Measurements from ENCODE around the gene TMX4.
"Not testable (repeated sequence)": the region's sequence is repeated elsewhere in the genome, so short reads cannot be mapped to it uniquely, and the experiment has no call there.

TMX4 gene

DNA sequence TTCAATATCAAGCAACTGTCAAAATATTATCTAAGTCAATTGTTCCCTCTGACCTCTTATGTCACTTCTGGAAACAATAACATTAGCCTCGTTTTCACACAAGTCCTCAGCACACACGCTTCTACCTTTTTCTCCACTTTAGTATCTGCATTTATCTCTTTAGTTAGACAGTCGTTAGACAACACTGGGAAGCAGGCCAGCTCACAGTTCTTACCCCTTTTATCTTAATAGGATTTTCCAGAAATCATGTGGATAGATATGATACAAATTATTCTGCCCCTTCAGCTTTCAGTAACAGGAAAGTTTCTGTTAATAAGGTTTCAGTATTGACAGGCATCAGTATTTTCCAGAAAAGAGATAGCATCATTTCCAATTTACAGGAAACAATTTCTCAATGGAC is 53.4 kb downstream of the TMX4 start:
- DNase-seq, result no peak

DNA sequence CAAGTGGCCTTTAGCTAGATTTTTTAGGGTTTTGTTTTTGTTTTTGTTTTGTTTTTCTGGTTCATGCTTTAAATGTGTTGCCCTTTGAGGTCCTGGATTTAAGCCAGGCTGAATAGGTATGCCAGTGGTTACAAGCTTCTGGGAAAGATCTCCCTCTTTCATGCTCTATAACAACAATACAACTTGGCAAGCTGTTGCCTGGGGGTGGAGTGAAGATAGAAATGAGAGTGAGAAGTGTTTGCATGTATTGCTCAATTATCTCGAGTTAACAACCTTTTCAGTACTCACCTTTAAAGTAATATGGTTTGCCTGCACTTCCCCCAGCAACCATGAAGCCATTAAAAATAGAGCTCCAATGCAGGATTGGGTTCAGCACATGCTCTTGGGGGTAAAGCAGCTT is 60.1 kb downstream of the TMX4 start:
- DNase-seq, result no peak

DNA sequence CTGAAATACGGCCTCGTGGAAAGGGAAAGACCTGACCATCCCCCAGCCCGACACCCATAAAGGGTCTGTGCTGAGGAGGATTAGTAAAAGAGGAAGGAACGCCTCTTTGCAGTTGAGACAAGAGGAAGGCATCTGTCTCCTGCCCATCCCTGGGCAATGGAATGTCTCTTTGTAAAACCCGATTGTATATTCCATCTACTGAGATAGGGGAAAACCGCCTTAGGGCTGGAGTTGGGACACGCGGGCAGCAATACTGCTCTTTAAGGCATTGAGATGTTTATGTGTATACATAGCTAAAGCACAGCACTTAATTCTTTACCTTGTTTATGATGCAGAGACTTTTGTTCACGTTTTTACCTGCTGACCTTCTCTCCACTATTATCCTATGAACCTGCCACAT is 63.0 kb downstream of the TMX4 start:
- not testable (repeated sequence) for DNase-seq

DNA sequence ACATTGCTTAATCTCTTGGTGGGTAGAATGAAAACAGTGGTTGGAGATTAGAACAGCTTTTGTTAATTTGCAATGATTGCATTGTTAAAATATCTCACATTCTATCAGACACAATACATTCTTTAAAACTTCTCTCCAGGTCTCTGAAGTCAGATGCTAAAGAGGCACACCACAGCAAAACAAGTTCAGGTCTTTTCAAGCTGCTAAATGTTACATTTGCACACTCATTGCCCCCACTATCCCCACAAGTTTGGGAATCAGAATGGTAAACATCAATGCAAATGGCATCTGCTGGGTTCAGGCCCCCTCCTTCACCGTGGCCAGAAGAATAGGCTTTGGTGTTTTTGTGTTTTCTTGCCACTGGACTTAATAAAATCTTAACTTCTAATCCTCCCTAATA is 69.2 kb downstream of the TMX4 start:
- no peak for DNase-seq

DNA sequence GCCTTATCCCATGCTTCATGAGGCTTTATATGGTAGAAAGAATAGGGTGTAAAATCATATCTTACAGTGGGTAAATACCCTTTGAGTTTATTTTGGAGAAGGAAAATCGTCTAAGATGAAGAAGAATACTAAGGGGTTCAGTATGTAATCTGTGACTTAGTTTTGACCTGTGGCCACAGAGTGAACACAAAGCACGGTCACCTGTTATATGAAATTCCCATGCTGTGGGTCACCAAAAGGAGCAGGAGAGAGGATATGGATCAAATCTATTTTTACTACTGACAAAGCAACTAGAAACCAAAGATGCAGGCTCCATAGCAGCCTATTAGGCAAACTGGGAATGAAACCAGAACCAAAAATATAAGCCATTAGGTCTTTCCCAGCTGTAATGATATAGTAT is 75.7 kb downstream of the TMX4 start:
- no peak for DNase-seq

DNA sequence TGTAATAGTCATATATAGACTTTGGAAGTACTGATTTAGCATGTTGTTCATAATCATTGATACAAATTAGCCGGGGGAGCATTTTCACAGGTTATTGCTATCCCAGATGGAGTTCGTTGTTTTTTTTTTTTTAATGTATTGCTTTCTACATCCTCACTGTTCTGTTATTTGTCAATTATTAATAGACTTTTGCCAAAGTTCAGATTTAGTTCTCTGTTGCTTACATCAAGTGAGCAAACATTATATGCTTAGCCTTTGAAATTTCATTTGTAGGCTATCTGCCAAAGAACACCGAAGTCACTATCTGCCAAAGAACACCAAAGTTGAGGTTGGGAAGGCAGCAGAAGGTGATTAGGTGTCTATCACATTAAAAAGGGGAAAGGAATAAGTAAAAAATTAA is 79.2 kb downstream of the TMX4 start, which contains the start of gene HAO1:
Gene HAO1, minus strand, starts transcription at position 118 of the 400 bp plus-strand sequence. Its CDS starts 36 bp downstream, at position 82.
- DNase-seq, result no peak

DNA sequence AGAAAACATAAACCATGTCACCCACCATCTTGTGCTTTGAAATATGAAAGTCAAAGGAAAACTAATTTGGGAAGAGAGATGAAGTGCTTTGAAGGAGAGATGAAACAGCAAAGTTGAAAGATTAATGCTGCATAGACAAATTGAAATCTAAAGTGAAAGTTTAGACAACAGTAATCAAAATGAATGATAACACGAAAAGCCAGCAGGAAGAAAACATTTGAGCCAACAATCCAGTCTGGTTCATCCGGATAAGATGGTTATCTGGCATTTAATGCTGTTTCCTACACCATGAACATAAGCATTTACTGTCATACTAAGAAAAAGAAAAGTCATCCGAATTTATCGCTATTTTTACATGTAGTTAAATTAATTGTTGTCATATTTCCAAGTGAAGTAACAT is 79.9 kb downstream of the TMX4 start:
- no peak for DNase-seq

DNA sequence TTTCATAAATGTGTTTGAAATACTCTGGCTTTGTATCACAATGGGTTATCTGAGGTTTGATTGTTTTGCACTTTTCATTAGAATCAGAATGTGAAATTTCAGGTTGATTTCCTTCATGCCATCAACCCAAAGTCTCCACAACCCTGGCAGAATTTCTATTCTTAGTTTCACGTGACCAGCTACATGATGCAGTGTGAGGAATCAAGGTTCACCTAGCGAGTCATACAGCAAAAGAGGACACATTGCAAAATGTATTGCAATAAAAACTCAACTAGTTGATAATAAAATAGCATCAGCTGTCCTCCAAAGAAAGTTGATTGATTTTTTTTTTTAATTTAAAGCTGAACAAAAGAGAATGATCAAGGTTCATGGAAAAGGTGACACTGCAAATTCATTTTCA is 81.5 kb downstream of the TMX4 start:
- no peak for DNase-seq

DNA sequence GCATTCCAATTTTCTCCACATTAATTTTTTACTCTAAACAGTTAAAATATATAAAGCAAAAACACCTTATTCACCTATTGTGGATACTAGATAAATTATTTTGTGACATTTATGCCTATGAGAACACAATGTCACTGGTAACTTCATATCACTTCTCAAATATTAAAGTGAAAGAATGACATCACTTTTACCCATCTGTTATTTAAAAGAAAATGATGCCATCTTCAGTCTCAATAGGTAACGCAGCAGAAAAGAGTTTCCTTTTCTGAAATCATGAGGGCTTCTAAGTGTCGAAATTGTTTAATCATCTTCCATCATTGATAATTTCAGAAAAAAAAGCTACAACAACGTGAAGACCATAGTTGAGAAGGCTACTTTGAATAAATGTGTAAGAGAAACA is 82.2 kb downstream of the TMX4 start:
- no peak for DNase-seq

DNA sequence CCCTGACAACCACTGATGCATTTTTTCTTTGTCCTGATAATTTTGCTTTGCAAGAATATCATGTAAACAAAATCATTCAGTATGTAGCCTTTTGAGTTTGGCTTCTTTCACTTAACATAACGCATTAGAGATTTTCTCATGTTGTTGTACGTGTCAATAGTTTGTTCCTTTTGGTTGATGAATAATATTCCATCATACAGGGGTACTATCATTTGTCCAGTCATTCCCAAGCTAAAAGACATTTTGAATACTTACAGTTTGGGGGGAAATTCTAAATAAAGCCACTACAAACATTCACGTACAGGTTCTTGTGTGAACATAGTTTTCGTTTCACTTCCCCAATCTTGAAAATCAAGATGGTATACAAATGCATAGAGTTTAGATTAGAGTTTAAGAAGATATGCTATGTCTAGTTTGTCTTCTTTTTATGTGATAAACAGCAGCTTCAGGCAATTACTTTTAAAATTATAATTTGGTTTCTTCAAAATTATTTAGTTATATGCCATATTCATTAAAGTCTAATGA is 84.5 kb downstream of the TMX4 start:
- DNase-seq, result no peak

DNA sequence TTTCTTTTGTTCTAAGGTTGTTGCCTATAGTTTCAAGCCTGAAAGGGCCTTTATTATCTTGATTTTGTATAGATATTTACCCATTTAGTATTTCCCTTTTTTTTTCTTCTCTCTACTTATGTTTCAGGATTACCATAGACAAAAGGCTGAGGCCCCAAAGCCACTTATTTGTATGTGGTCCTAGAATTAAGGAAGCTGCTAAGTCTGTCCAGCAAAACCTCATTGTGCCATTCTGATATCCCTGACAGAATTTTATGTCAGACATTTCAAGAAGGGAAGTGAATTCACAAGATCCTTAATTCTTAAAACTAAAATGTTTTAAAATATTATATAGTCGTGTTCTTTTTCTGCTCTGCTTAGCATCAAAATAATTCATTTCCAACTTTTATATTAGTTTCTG is 86.2 kb downstream of the TMX4 start:
- no peak for DNase-seq

DNA sequence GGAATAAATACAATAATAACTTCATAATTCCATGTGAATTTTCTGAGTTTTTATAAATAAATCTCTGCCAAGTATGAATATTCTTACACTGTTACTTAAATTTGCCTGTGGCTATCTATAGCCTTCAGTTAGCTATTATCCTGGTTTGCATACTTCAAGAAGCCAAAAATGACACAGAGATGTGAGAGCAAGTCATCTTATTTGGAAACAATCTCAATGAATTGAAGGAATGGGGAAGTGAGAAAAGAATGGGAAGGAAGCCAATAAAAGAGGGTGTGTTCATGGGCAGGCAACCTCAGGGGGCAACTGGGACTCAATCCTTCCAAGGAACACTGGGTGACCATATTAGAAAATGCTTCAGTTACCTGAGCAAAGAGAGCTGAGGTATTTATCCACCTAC is 89.2 kb downstream of the TMX4 start:
- peak; percentile 15 for DNase-seq

Data from fibroblast of skin of scalp (primary cell).